Measurements from ENCODE around the gene YAF2.
A peak's percentile ranks its signal among the peaks of the same experiment; 100 is the strongest.

YAF2 gene

DNA sequence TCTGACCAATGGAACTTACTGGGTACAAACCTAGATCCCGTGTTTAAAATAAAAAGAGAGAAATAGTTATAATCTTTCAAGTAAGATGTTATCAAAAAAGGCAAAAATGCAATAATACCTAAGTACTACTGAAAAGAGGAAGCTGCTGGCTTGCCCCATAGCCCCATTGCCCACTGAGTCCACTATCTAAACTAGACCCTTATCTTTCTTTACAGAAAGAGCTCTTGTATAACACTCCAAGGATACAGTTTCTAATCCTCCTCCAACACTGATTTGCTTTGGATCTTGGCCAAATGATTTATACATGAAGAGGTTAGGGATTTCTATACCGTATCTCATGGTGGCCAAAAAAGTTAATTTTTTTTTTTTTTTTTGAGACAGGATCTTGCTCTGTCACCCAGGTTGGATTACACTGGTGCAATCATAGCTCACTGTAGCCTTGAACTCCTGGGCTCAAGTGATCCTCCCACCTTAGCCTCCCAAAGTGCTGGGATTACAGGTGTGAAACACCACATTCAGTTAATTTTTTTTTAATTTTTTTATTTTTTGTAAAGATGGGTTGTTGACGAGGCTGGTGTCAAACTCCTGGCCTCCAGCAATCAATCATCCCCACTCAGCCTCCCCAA lies 96.0 kb downstream of the YAF2 start:
- Mint-ChIP-seq H3K27ac (no peak overlapping the region), H3K4me1 (peaks cover 34% of the 10 kb centered on the region), H3K9me3 (no peaks in the 10 kb centered on the region), H3K27me3 (no peaks in the 10 kb centered on the region), H3K4me3 (no peak overlapping the region), H3K36me3 (no peaks in the 10 kb centered on the region)
- DNase-seq (ENCODE audit: low spot score in 2 of 2) (no peak), ATAC-seq (ENCODE audit: low read depth) (no peak)

DNA sequence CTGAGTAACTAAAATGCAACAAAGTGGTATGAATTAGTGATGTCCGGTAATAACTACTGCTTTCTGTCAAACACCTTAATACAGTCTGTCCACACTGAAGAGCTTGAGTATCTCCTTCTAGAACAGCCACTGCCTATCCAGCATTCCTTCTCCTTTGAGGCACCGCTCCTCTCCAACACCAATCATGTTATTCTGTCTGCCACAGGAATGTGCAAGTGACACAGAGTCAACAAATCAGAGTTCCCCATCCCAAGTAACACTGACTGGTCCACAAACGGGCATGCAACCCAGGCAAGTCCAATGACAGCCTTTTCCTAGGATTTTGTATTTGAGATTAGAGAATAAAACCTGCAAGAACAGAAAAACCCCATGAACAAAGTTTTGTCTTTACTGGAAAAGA lies 97.1 kb downstream of the YAF2 start:
- ATAC-seq (ENCODE audit: low read depth) (no peak), DNase-seq (ENCODE audit: low spot score in 2 of 2) (no peak)
- Mint-ChIP-seq H3K4me1 (peaks cover 35% of the 10 kb centered on the region), H3K27me3 (no peaks in the 10 kb centered on the region), H3K9me3 (no peaks in the 10 kb centered on the region), H3K4me3 (no peak overlapping the region), H3K27ac (peak overlapping the region; percentile 35), H3K36me3 (no peaks in the 10 kb centered on the region)

DNA sequence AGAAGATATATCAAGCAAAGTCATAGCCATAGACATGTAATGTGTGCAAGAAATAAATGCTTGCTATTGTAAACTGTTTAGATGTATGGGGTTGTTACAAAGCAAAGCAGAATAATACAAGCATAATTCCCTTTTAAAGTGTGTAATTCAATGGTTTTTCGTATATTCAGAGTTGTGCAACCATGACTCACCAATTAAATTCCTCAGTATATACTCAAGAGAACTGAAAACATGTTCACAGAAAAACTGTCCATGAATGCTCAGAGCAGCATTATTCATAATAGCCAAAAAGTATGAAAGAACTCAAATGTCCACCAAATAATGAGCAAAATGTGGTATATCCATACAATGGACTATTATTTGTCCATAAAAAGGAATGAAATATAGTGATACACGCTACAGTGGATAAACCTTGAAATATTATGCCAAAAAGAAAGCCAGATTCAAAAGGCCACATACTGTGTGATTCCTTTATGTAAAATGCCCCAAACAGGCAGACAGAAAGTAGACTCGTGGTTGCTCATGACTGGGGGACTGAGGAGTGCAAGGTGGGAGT lies 102.7 kb downstream of the YAF2 start:
- H3K4me3 Mint-ChIP-seq, result no peak overlapping the region
- H3K9me3 Mint-ChIP-seq, result no peaks in the 10 kb centered on the region
- H3K27ac Mint-ChIP-seq, result no peak overlapping the region
- H3K36me3 Mint-ChIP-seq, result peaks cover 6% of the 10 kb centered on the region
- DNase-seq (ENCODE audit: low spot score in 2 of 2), result no peak
- peaks cover 28% of the 10 kb centered on the region for H3K4me1 Mint-ChIP-seq
- ATAC-seq (ENCODE audit: low read depth), result no peak
- H3K27me3 Mint-ChIP-seq, result no peaks in the 10 kb centered on the region

DNA sequence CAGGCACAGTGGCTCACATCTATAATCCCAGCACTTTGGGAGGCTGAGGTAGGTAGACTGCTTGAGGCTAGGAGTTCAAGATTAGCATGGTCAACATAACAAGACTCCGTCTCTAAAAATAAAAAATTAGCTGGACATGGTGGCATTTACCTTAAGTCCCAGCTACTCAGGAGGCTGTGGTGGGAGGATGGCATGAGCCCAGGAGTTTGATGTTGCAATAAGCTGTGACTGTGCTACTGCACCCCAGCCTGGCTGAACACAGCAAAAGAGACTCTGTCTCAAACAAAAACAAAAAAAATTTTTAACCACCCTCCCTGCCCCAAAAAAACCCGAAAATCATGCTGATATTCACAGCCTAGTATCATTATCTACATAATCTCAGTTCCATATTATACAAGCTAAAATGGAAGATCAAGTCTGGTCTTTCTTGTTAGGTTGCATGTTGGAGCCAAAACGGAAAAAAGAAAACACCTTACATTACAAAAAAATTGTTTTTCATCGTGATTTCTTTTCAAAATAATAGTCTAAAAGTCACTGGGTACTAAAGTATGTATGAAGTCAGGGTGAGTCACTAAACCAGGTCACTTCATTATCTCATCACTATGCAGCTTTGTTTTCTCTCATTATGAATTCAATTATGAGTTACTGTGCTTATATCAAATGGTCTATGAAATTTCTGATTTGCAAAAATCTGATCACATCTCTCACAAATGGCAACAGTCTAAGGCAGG lies 107.2 kb downstream of the YAF2 start:
- Mint-ChIP-seq H3K9me3 (no peaks in the 10 kb centered on the region), H3K4me3 (no peak overlapping the region), H3K36me3 (peaks cover 6% of the 10 kb centered on the region), H3K27ac (no peak overlapping the region), H3K4me1 (peaks cover 32% of the 10 kb centered on the region), H3K27me3 (no peaks in the 10 kb centered on the region)
- DNase-seq (ENCODE audit: low spot score in 2 of 2) (no peak), ATAC-seq (ENCODE audit: low read depth) (no peak)

DNA sequence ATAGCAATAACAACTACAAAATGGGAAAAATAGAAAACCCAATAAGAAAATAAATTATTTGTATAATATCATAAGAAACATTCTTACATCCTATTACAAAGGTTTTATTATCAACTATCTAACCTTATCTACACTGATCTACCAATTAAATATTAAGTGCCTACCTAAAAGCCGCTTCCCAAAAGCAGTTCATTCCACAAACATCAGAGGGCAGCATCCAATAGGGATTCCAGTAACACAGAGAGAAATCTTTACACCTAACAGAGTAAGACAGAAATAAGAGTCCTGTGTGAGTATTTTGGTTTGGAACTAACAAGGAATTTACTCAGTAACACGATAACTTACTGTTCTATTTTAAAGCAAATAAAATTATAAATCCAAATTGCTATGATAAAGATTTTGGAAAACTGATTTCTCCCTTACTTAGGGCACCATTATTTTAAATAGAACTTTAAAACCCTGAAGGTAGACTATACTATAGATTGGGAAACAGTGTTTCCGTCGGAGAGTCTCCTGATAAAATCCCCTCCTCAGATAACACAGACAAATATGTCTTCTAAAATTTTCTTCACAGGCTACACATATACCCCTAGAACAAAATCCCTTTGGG lies 108.3 kb downstream of the YAF2 start:
- Mint-ChIP-seq H3K4me1 (peaks cover 26% of the 10 kb centered on the region), H3K36me3 (peaks cover 4% of the 10 kb centered on the region), H3K9me3 (no peaks in the 10 kb centered on the region), H3K27ac (no peak overlapping the region), H3K27me3 (no peaks in the 10 kb centered on the region), H3K4me3 (no peak overlapping the region)
- peak in 1 of 2 donors; percentile 23 for DNase-seq (ENCODE audit: low spot score in 2 of 2)
- ATAC-seq (ENCODE audit: low read depth), result peak; percentile 59

DNA sequence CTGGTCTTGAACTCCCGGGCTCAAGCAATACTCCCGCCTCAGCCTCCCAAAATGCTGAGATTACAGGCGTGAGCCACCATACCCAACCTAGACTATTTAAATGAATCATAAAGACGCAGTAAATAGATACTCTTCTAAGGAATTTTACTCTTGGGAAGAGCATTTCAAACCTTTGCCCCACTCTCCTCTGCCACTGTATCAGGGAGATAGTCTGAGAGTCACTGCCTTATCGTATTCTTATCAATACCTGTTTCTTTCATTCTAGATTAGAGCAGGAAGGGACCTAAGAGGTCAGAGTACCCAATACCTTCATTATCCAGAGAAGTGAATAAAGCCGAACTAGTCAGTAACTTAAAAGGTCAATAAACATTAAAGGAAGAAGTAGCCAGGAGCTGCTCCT lies 109.2 kb downstream of the YAF2 start:
- peaks cover 23% of the 10 kb centered on the region for H3K4me1 Mint-ChIP-seq
- no peak overlapping the region for H3K4me3 Mint-ChIP-seq
- H3K36me3 Mint-ChIP-seq, result peaks cover 2% of the 10 kb centered on the region
- no peaks in the 10 kb centered on the region for H3K27me3 Mint-ChIP-seq
- H3K9me3 Mint-ChIP-seq, result no peaks in the 10 kb centered on the region
- ATAC-seq (ENCODE audit: low read depth) (no peak), DNase-seq (ENCODE audit: low spot score in 2 of 2) (no peak)
- no peak overlapping the region for H3K27ac Mint-ChIP-seq

DNA sequence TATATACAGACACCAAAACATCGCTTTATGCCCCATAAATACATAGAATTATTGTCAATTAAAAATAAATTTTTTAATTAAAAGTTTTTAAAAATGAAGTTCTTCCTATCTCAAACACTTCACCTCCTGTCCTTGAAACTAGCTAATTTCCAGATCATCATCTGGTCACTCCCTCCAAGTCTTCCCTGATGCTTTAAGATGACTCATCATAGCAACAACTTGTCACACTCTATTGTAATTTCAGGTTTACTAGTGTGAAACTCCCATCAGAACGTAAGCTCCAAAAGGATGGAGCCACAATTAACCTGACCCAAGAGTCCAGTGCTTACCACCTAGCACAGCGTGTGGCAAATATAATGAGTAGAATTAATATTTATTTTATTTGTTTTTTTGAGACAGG lies 109.7 kb downstream of the YAF2 start:
- ATAC-seq (ENCODE audit: low read depth), result no peak
- no peak for DNase-seq (ENCODE audit: low spot score in 2 of 2)
- H3K4me3 Mint-ChIP-seq, result no peak overlapping the region
- no peaks in the 10 kb centered on the region for H3K36me3 Mint-ChIP-seq
- H3K27me3 Mint-ChIP-seq, result no peaks in the 10 kb centered on the region
- peaks cover 20% of the 10 kb centered on the region for H3K4me1 Mint-ChIP-seq
- H3K9me3 Mint-ChIP-seq, result no peaks in the 10 kb centered on the region
- H3K27ac Mint-ChIP-seq, result peak overlapping the region; percentile 45

DNA sequence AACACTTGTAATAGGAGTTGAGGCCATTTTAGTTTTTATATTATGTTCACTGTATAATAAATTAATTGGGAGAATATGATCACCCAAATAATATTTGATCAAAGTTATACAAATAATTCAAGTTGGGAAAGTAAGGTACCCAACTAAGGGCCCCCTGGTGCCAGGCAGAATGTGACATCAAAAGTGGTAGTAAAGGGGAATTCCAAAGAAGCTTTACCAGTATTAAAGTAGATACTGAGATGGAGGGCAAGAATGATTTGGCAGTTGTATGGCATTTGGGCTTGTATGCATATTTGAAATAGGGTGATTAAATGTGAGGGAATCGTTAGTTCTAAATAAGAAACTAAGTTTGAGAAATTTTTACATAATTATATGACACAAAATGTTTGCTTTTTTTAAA lies 111.1 kb downstream of the YAF2 start:
- DNase-seq (ENCODE audit: low spot score in 2 of 2), result no peak
- no peaks in the 10 kb centered on the region for H3K36me3 Mint-ChIP-seq
- H3K27ac Mint-ChIP-seq, result no peak overlapping the region
- H3K4me3 Mint-ChIP-seq, result no peak overlapping the region
- peaks cover 19% of the 10 kb centered on the region for H3K4me1 Mint-ChIP-seq
- H3K9me3 Mint-ChIP-seq, result no peaks in the 10 kb centered on the region
- no peaks in the 10 kb centered on the region for H3K27me3 Mint-ChIP-seq
- peak; percentile 41 for ATAC-seq (ENCODE audit: low read depth)

DNA sequence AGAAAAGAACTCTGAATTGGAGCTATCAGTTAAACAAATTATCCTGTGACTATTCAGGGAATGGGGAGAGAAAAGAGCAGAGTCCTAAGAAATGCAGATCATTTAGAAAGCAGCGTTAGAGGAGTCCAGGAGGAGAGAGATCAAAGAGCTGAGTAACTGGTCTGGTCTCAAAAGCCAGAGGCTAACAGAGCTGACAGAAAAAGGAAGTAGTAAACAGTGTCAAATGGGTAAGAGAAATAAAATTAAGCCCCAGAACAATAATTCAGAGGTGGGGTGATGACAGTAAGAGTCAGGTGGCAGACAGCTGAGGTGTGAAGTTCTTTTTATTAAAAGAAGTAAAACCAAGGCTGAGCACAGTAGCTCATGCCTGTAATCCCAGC lies 112.7 kb downstream of the YAF2 start:
- Mint-ChIP-seq H3K36me3 (peaks cover 3% of the 10 kb centered on the region), H3K4me3 (no peak overlapping the region), H3K27ac (no peak overlapping the region), H3K27me3 (no peaks in the 10 kb centered on the region), H3K4me1 (peaks cover 11% of the 10 kb centered on the region), H3K9me3 (no peaks in the 10 kb centered on the region)
- no peak for DNase-seq (ENCODE audit: low spot score in 2 of 2)
- ATAC-seq (ENCODE audit: low read depth), result peak; percentile 77

DNA sequence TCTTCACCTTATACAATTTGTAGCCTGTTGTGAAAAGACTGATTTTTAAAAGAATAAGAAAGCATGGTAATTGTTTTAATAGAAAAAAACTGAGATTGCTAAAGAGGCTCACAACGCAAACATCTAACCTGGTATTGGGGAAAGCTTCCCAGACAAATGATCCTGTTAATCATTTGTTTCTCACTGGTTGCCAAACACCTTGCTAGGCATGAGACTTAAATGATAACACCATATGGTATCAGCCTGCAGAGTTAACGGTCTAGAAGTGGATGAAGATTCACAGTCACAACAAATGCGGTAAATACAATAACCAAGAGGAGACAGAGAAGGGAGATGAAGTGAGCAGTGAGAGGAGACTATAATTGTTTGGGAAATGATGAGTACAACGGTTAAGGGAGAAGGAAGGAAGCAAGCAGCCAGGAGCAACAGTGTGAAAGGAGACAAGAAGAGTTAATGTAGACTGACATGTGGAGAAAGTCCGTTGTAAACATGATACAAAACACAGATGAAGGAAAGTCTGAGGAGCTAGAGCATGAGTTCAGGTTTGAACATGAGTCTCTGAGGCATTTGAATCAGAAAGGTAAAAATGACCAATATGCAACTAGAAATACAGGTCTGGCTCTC lies 113.2 kb downstream of the YAF2 start:
- ATAC-seq (ENCODE audit: low read depth) (no peak), DNase-seq (ENCODE audit: low spot score in 2 of 2) (no peak)
- Mint-ChIP-seq H3K4me1 (peaks cover 11% of the 10 kb centered on the region), H3K27me3 (no peaks in the 10 kb centered on the region), H3K27ac (no peak overlapping the region), H3K4me3 (no peak overlapping the region), H3K36me3 (peaks cover 3% of the 10 kb centered on the region), H3K9me3 (no peaks in the 10 kb centered on the region)

DNA sequence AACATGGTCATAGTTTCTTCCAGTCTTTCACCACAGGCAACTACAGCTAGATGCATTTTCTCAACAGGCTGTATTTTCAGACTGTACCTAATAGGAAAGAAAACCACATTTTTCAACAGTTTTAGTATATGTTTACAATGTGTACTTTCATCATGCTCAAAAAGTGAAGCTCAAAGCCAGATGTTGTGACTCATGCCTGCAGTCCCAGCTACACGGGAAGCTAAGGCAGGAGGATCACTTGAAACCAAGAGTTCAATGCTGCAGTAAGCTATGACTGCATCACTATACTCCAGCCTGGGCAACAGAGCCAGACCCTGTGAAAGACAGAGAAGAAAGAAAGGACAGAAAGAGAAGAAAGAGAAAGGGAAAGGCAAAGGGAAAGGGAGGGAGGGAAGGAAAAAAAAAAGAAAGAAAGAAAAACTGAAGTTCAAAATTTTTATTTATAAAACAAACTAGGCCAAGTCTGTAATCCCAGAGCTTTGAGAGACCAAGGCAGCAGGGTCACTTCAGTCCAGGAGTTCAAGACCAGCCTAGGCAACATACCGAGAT lies 118.9 kb downstream of the YAF2 start:
- H3K27ac Mint-ChIP-seq, result peak overlapping the region; percentile 9
- H3K4me1 Mint-ChIP-seq, result peaks cover 9% of the 10 kb centered on the region
- H3K4me3 Mint-ChIP-seq, result no peak overlapping the region
- peaks cover 23% of the 10 kb centered on the region for H3K36me3 Mint-ChIP-seq
- no peak for ATAC-seq (ENCODE audit: low read depth)
- H3K9me3 Mint-ChIP-seq, result peaks cover 2% of the 10 kb centered on the region
- no peak for DNase-seq (ENCODE audit: low spot score in 2 of 2)
- H3K27me3 Mint-ChIP-seq, result no peaks in the 10 kb centered on the region

DNA sequence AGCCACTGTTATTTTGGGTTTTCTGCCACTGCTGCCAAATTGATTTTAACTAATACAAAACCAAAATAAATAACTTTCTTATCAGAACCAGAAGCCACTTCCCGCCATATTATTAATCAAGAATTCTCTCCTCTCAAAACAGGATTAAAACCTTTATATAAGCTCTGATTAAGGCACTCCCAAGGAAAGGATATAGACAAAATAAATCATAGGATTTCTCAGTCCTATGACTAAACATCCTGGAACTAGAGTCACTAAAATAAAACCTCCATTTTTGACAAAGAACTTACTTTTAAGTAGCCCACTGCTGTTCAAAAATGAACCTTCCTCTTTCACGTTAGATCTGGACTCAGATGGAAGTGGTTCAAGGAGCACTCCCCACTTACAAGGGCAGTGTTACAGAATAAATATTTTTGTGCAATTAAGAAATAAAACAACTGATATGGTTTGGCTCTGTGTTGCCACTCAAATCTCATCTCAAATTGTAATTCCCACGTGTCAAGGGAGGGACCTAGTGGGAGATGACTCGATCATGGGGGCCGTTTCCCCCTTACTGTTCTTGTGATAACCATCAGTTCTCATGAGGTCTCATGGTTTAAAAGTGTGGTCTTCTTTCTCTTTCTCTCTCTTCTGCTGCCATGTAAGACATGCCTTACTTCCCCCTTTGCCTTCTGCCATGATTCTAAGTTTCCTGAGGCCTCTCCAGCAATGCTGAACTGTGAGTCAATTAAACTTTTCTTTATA lies 119.7 kb downstream of the YAF2 start:
- H3K27me3 Mint-ChIP-seq, result no peaks in the 10 kb centered on the region
- ATAC-seq (ENCODE audit: low read depth), result no peak
- peak overlapping the region; percentile 24 for H3K27ac Mint-ChIP-seq
- H3K36me3 Mint-ChIP-seq, result peaks cover 27% of the 10 kb centered on the region
- no peak for DNase-seq (ENCODE audit: low spot score in 2 of 2)
- no peak overlapping the region for H3K4me3 Mint-ChIP-seq
- H3K9me3 Mint-ChIP-seq, result peaks cover 3% of the 10 kb centered on the region
- H3K4me1 Mint-ChIP-seq, result peaks cover 13% of the 10 kb centered on the region

DNA sequence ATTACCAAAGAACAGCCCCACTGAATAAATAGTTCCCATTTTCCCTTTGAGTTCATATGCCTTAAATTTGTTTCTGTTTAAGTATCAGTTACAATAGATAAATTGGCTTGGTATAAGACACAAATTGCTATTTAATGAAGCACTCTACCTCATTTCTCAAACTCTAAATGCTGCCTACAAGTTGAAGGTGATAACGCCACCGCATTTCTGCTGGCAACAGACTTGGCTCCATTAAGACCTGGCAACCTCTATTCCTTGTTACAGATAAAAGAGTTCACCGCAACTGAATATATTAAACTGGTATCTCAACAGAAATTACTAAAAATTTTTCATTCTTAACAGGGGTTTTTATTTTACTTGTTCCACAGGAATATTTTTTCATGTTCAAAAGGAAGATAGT lies 129.0 kb downstream of the YAF2 start:
- no peak overlapping the region for H3K27ac Mint-ChIP-seq
- H3K9me3 Mint-ChIP-seq, result peaks cover 3% of the 10 kb centered on the region
- H3K36me3 Mint-ChIP-seq, result peaks cover 31% of the 10 kb centered on the region

More for the DNA sequence above, 129.0 kb downstream of the YAF2 start:
- H3K27me3 Mint-ChIP-seq, result no peaks in the 10 kb centered on the region
- peaks cover 2% of the 10 kb centered on the region for H3K4me1 Mint-ChIP-seq
- ATAC-seq (ENCODE audit: low read depth) (no peak), DNase-seq (ENCODE audit: low spot score in 2 of 2) (no peak)
- no peak overlapping the region for H3K4me3 Mint-ChIP-seq

Measured in memory B cell (primary cell).